ENCODE measurements around the gene LINC00305. TPM values are rescaled to one million over a fixed set of nuclear protein-coding genes. Genes with fewer than 3 reads are reported as not detected.

Gene LINC00305
- total RNA-seq, 1 experiment from 2014 or later, result not detected

GRCh38 chr18:64082054-64082453, 66.8 kb downstream of the LINC00305 start:
- no TSS peak for BruUV-seq (replicated peaks)
- Mint-ChIP-seq H3K27me3 (ENCODE audit: insufficient read depth, unreplicated experiment) (peaks cover 5% of the 10 kb centered on the region), H3K36me3 (ENCODE audit: insufficient read depth, unreplicated experiment) (no peaks in the 10 kb centered on the region), H3K4me1 (ENCODE audit: low read depth, unreplicated experiment) (no peaks in the 10 kb centered on the region), H3K4me3 (ENCODE audit: unreplicated experiment) (no peak overlapping the region), H3K9me3 (ENCODE audit: unreplicated experiment) (no peaks in the 10 kb centered on the region), H3K27ac (ENCODE audit: unreplicated experiment) (no peak overlapping the region)
- Histone ChIP-seq H3K9me3 (no peaks in the 10 kb centered on the region), H3K27me3 (replicated peaks; ENCODE audit: control insufficient read depth, insufficient read depth, low read length) (no peaks in the 10 kb centered on the region), H3K4me3 (ENCODE audit: low read depth, low read length) (no peak overlapping the region), H3K36me3 (ENCODE audit: control insufficient read depth, insufficient read depth, low read length) (no peaks in the 10 kb centered on the region), H3K4me1 (no peaks in the 10 kb centered on the region)
- CTCF ChIA-PET, result no interaction called here
- intact Hi-C loops (cut with micrococcal nuclease; ENCODE audit: unreplicated experiment), result no loop called here
- POLR2A ChIA-PET, result no interaction called here
- no peak for DNase-seq
- TF ChIP-seq, protein P1, sequence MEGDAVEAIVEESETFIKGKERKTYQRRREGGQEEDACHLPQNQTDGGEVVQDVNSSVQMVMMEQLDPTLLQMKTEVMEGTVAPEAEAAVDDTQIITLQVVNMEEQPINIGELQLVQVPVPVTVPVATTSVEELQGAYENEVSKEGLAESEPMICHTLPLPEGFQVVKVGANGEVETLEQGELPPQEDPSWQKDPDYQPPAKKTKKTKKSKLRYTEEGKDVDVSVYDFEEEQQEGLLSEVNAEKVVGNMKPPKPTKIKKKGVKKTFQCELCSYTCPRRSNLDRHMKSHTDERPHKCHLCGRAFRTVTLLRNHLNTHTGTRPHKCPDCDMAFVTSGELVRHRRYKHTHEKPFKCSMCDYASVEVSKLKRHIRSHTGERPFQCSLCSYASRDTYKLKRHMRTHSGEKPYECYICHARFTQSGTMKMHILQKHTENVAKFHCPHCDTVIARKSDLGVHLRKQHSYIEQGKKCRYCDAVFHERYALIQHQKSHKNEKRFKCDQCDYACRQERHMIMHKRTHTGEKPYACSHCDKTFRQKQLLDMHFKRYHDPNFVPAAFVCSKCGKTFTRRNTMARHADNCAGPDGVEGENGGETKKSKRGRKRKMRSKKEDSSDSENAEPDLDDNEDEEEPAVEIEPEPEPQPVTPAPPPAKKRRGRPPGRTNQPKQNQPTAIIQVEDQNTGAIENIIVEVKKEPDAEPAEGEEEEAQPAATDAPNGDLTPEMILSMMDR (IDR thresholded peaks at IDR 0.05; ENCODE audit: insufficient read depth in 1 of 2, low read depth in 1 of 2, low read length in 1 of 2, severe bottlenecking in 1 of 2, unreplicated experiment in 1 of 2), result no peak

GRCh38 chr18:64073971-64074370, 74.9 kb downstream of the LINC00305 start:
- Histone ChIP-seq H3K4me1 (no peaks in the 10 kb centered on the region), H3K4me3 (ENCODE audit: low read depth, low read length) (no peak overlapping the region), H3K27me3 (replicated peaks; ENCODE audit: control insufficient read depth, insufficient read depth, low read length) (no peaks in the 10 kb centered on the region), H3K9me3 (no peaks in the 10 kb centered on the region), H3K36me3 (ENCODE audit: control insufficient read depth, insufficient read depth, low read length) (no peaks in the 10 kb centered on the region)
- no peak overlapping the region for H3K4me3 Mint-ChIP-seq (ENCODE audit: unreplicated experiment)
- H3K9me3 Mint-ChIP-seq (ENCODE audit: unreplicated experiment), result no peaks in the 10 kb centered on the region
- POLR2A ChIA-PET, result no interaction called here
- H3K27ac Mint-ChIP-seq (ENCODE audit: unreplicated experiment), result no peak overlapping the region
- H3K27me3 Mint-ChIP-seq (ENCODE audit: insufficient read depth, unreplicated experiment), result no peaks in the 10 kb centered on the region
- no peaks in the 10 kb centered on the region for H3K36me3 Mint-ChIP-seq (ENCODE audit: insufficient read depth, unreplicated experiment)
- TF ChIP-seq, protein P1 (IDR thresholded peaks at IDR 0.05; ENCODE audit: insufficient read depth in 1 of 2, low read depth in 1 of 2, low read length in 1 of 2, severe bottlenecking in 1 of 2, unreplicated experiment in 1 of 2), result no peak
- intact Hi-C loops (cut with micrococcal nuclease; ENCODE audit: unreplicated experiment), result no loop called here
- no TSS peak for BruUV-seq (replicated peaks)
- no peak for DNase-seq
- H3K4me1 Mint-ChIP-seq (ENCODE audit: low read depth, unreplicated experiment), result no peaks in the 10 kb centered on the region
- CTCF ChIA-PET, result no interaction called here

DNA sequence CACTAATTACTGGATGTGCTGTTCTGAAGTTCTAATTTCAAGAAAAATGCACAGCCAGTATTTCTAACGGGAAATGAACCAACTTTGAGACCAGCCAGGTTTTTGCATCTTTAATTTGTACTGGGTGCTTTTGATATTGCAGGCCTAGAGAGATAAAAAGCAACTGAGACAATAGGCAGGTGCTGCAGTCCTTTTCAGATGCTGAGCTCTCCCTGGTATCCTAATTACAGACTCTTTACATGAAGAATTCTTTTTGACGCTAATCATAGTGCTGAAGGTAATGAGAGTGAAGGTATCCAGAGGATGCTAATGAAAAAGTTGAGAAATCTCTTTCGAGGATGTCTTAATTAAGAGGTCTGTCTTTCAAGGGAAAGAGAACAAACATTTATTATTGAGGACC, 93.9 kb downstream of the LINC00305 start:
- intact Hi-C loops (cut with micrococcal nuclease; ENCODE audit: unreplicated experiment), result no loop called here
- Histone ChIP-seq H3K4me1 (no peaks in the 10 kb centered on the region), H3K4me3 (ENCODE audit: low read depth, low read length) (no peak overlapping the region), H3K36me3 (ENCODE audit: control insufficient read depth, insufficient read depth, low read length) (no peaks in the 10 kb centered on the region), H3K27me3 (replicated peaks; ENCODE audit: control insufficient read depth, insufficient read depth, low read length) (no peaks in the 10 kb centered on the region), H3K9me3 (no peaks in the 10 kb centered on the region)
- TF ChIP-seq, protein P1 (IDR thresholded peaks at IDR 0.05; ENCODE audit: insufficient read depth in 1 of 2, low read depth in 1 of 2, low read length in 1 of 2, severe bottlenecking in 1 of 2, unreplicated experiment in 1 of 2), result no peak
- no peak overlapping the region for H3K27ac Mint-ChIP-seq (ENCODE audit: unreplicated experiment)
- ChIA-PET CTCF (no interaction called here), POLR2A (no interaction called here)
- H3K9me3 Mint-ChIP-seq (ENCODE audit: unreplicated experiment), result no peaks in the 10 kb centered on the region
- no peaks in the 10 kb centered on the region for H3K27me3 Mint-ChIP-seq (ENCODE audit: insufficient read depth, unreplicated experiment)
- no peak for DNase-seq
- BruUV-seq (replicated peaks), result no TSS peak
- H3K36me3 Mint-ChIP-seq (ENCODE audit: insufficient read depth, unreplicated experiment), result no peaks in the 10 kb centered on the region
- H3K4me1 Mint-ChIP-seq (ENCODE audit: low read depth, unreplicated experiment), result no peaks in the 10 kb centered on the region
- no peak overlapping the region for H3K4me3 Mint-ChIP-seq (ENCODE audit: unreplicated experiment)

Data from Caco-2 (cell line).